KG1 (cell line): ENCODE results near the gene NEXMIF.
"Not testable (repeated sequence)": the region's sequence is repeated elsewhere in the genome, so short reads cannot be mapped to it uniquely, and the experiment has no call there.

Experiments used
- DNase-seq: peaks from one replicate; lab custom pipeline; 2025; lab: John Stamatoyannopoulos, UW

The NEXMIF gene

DNA sequence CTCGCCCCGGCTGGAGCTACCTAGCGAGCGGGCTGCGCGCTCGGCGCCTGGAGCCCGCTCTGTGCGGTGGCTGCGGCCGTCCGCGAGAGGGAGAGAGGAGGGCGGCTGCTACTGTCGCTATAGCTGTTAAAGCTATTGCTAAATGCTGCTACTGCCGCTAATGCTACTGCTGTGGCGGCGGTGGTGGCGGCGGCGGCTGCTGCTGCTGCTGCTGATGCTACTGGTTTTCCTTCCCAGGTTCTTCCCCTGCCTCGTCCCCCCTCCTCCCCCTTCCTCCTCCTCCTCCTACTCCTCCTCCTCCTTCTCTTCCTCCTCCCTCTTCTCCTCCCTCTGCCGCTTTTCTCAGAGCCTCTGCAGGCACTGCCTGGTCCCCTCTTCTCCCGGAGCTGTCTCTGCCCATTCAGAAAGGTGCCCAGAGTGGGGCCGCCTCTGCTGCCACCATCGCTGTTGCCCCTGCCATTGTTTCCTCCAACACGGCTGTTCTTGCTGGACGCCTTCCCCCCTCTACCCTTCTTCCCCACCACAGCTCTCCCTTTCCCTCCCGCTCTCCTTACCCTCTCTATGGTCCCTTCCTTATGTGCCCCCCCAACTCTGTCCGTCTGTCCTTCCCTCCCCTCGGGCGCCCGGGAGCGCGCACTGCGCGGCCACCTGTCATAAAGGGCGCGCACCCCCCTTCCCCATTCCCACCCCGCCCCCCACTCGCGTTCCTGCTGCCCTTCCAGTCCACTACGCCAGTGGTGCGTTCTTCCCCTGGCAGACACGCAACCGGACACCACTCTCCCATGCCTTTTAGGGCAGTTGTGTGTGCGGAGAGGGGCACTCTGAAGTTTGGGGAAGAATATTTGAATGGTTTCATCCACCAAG lies at the start of gene NEXMIF:
TSS of gene NEXMIF (minus strand) at position 228 of the 864 bp plus-strand sequence.
- DNase-seq: no peak

DNA sequence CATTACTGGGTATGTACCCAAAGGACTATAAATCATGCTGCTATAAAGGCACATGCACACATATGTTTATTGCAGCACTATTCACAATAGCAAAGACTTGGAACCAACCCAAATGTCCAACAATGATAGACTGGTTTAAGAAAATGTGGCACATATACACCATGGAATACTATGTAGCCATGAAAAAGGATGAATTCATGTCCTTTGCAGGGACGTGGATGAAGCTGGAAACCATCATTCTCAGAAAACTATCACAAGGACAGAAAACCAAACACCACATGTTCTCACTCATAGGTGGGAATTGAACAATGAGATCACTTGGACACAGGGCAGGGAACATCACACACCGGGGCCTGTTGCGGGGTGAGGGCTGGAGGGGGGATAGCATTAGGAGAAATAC lies 36.7 kb upstream of the NEXMIF start:
- not testable (repeated sequence) for DNase-seq

- no peak for DNase-seq
Observed at GRCh38 chrX:74949717-74950116, 24.5 kb upstream of the NEXMIF start.

- DNase-seq: no peak
Observed at GRCh38 chrX:74940414-74940813, 15.2 kb upstream of the NEXMIF start.

- no peak for DNase-seq
Observed at GRCh38 chrX:74931214-74931613, 6.0 kb upstream of the NEXMIF start.

DNA sequence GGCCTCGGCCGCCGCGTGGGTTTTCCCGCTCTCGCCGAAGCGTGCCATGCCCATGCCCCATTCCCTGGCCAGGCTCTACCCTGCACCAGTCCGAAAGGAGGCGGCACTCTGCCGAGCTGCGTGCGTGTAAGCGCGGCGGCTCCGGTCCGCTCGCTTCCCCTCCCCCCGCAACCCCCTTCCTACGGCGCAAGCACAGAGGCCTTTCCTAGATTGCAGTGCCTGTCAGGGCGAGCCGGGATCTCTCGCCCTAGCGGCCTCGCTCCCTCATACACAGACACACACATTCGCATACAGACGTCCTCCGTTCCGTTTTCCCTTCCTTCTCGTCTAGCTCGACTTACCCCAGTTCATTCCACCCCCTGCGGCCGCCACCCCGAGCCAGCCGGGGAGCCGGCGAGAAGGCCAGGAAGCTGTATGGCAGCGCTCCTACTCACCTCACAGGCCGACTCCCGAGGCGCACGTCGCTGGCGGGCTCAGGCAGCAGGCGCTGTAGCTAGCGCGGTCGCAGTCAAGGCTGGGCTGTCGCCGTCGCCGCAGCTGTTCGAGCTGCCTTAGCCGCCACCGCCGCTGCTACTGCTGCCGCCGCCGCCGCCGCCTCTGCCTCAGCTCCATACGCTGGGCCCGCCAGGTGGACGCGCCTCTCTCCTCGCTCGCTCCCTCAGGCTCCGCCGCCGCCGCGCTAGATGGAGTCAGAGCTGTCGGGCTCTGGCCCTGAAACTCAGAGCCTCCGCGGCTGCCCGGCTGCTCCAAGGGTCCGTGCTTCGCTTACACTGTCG lies 615 bp downstream of the NEXMIF start:
- no peak for DNase-seq

- DNase-seq: no peak
Observed at GRCh38 chrX:74923942-74924448, 1.3 kb downstream of the NEXMIF start.

GRCh38 chrX:74922922-74923543 lies 2.2 kb downstream of the NEXMIF start:
- no peak for DNase-seq

DNA sequence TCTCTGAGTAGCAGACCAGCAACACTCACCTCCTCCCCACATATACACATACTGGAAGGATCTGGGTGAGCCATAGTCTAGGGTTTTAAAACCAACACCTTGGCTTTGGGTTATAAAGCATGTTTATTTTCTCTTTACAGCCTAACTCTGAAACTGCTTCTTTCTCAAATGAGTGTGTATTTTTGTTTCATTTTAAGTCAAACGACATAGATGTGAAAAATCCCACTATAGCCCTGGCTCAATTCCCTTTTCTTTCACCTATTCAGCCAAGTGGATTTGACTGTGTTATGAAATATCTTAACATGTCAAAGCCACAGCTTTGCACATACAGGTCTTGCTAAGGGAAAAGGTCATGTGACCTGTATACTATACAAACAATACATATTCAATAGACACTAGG lies 13.8 kb downstream of the NEXMIF start:
- no peak for DNase-seq

DNA sequence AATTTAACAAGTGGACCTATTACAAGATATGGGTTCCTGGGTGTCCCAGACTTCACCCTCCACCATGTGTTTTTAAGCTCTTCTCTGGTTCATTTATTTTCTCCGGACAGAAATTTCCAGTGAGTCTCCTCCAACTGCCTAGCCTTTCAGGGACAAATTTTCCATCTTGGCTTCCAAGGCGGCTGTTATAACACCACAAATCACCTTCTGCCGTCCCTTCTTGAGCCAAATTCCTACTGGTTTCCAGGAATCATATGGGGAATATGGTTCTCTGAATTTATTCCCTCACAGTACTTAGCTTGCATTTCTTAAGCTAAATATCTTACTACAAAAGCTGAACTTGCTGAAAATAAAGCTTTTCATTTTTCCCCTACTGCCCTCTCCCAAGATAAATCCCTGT lies 18.8 kb downstream of the NEXMIF start:
- DNase-seq: no peak

DNA sequence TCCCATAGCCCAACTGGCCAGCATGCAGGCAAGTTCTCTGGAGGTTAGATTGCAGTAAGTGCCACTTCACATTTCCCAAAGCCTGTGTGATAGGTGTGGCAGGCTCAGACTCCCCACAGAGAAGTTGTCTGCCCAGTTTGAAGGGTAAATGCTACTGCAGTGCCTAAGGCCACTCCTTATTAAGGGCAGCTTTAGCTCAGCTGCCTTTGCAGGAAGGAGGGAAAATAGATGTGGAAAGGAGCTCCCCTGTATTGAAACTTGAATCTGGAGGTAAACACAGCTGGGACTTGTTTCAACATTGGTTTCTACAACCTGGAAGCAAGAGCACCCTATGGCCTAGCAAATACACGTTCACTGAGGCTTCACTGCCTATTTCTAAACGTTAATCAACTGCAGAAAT lies 22.4 kb downstream of the NEXMIF start:
- no peak for DNase-seq

DNA sequence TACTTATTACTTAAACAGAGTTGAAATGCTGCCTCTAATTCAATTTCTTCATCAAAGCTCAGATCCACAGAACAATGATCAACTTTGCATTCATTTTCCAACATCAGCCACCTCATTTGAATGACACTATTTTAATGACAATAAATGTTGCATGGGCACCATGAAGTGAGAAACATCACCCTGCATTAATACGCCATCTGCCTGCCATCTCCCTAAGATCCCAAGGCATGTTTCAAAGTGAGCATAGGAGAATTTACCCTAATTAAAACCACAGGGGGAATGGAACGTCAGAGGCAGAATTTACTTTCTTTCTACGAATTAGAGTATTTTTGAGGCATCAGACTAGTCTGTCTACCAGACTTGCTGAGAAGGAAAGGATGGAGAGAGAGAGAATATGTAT lies 32.7 kb downstream of the NEXMIF start:
- DNase-seq: no peak

GRCh38 chrX:74890676-74891430 lies 34.4 kb downstream of the NEXMIF start:
- no peak for DNase-seq

DNA sequence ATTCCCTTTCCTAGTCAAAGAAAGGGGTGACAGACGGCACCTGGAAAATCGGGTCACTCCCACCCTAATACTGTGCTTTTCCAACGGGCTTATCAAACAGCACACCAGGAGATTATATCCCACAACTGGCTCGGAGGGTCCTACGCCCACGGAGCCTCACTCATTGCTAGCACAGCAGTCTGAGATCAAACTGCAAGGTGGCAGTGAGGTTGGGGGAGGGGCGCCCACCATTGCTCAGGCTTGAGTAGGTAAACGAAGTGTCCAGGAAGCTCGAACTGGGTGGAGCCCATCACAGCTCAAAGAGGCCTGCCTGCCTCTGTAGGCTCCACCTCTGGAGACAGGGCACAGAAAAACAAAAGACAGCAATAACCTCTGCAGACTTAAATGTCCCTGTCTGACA lies 42.9 kb downstream of the NEXMIF start:
- not testable (repeated sequence) for DNase-seq

GRCh38 chrX:74865725-74866124 lies 59.5 kb downstream of the NEXMIF start:
- no peak for DNase-seq

GRCh38 chrX:74853255-74853654 lies 72.0 kb downstream of the NEXMIF start:
- DNase-seq: no peak

DNA sequence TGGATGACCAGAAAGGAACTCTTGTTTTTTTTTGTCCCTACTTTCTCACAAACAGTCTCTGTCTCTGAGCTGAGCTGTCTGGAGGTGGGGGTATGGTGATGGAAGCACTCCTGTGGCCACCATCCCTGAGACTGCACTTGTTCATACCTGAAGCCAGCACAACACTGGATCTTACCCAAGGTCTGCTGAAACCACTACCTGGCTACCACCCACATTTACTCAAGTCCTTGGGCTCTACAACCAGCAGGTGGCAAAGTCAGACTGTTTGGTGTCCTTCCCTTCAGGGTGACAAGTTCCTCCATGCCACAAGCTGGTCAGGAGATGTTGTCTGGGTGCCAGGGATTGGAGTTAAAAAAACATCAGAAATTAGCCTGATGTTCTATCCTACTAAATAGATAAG lies 89.7 kb downstream of the NEXMIF start:
- DNase-seq: no peak

GRCh38 chrX:74819797-74820196 lies 105.5 kb downstream of the NEXMIF start:
- not testable (repeated sequence) for DNase-seq

DNA sequence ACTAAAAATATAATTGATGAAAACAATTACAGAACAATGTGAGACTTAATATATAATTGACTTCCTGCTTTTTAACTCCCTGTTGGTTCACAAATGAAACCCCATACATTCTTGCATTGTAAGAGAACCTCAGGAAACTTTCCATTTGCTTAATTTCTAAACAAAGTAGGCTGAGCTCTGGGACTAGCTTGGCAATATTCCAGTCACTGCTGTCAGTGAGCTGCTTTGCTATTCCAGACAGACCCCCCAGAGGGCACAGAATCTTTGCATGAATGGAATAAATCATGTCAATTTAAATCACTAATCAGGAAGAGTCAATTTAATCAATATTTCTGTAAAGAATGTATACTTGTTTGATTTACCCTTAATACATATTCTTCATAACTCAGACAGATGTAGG lies 110.6 kb downstream of the NEXMIF start:
- no peak for DNase-seq

DNA sequence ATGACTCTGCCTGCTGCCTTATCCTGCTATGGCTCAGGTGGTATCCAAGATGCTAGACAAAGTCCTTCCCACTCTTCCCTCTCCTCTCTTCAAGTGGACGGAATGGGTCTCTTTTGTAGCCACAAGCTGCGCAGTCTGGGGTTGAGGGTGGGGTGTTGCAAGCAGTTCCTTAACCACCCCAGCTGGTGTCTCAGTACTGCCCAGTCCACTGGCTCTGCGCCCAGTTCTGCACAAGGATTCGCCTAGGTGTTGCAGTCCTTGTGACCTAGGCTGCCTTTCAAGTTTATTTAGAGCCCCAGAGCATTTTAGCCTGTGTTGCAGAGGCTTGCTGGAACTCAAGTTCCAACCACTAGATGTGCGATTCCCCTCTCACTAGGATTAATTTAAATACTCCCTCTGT lies 120.7 kb downstream of the NEXMIF start:
- no peak for DNase-seq

DNA sequence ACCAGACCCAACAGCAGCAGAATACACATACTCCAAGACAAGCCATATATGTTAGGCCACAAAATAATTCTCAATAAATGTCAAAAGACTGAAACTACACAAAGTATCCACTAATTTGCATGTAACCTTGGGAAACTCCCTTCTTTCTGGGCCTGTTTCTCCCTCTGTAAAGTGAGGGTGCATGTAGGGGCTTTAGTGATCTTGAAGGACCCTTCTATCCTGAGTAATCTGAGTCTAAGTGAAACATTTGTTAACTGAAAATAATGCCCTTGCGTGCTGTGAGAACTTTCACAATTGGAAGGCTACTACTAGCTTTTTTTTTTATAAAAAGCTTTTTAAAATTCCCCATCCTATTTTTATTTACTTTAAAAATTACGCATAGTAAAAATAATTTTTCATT lies 125.2 kb downstream of the NEXMIF start:
- DNase-seq: no peak

DNA sequence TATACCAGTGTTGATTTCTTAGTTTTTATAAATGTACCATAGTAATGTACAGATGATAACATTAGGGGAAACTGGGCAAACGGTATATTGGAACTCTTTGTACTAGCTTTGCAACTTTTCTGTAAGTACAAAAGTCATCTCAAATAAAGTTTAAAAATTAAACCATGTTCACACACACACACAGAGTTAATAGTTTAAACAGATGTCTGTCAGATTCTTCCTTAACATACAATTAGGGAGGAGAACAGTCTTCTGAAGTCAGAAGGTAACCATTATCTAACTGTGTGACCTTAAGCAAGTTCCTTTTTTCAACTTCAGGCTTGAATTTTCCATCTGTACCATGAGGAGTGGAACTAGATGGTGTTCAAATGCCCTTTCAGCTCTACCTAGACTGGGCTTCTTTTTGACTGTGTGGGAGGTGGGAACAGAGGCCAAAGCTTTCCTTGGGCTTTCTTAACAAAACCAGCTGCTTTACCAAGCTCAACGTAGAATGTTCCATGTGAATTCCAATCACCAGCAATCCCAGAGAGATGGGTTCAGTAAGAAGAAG lies 127.8 kb downstream of the NEXMIF start:
- DNase-seq: no peak
